ENCODE measurements around the gene PIGH. TPM values are rescaled to one million over a fixed set of nuclear protein-coding genes. Genes with fewer than 3 reads are reported as not detected.

The PIGH gene
- total RNA-seq, 1 donor from 2014 or later: 20.9 TPM

GRCh38 chr14:67577181-67577808 is 22.8 kb downstream of the PIGH start:
- Histone ChIP-seq H3K36me3 (no peaks in the 10 kb centered on the region), H3K4me1 (no peaks in the 10 kb centered on the region), H3K27ac (no peak overlapping the region), H3K9me3 (no peaks in the 10 kb centered on the region), H3K27me3 (no peaks in the 10 kb centered on the region), H3K4me3 (no peak overlapping the region)
- TF ChIP-seq CTCF (IDR thresholded peaks at IDR 0.05): no peak
- DNase-seq (ENCODE audit: low spot score in 2 of 2): no peak
- intact Hi-C loops (cut with DNase I): no loop called here

GRCh38 chr14:67576216-67576955 is 23.7 kb downstream of the PIGH start:
- DNase-seq (ENCODE audit: low spot score in 2 of 2): no peak
- TF ChIP-seq CTCF (IDR thresholded peaks at IDR 0.05): no peak
- intact Hi-C loops (cut with DNase I): no loop called here

GRCh38 chr14:67575684-67576083 is 24.4 kb downstream of the PIGH start:
- intact Hi-C loops (cut with DNase I): no loop called here
- no peak for TF ChIP-seq CTCF (IDR thresholded peaks at IDR 0.05)
- Histone ChIP-seq H3K27ac (no peak overlapping the region), H3K27me3 (no peaks in the 10 kb centered on the region), H3K4me3 (no peak overlapping the region), H3K36me3 (no peaks in the 10 kb centered on the region), H3K9me3 (no peaks in the 10 kb centered on the region), H3K4me1 (no peaks in the 10 kb centered on the region)
- DNase-seq (ENCODE audit: low spot score in 2 of 2): no peak

More at GRCh38 chr14:67576216-67576955, 23.7 kb downstream of the PIGH start:
- H3K9me3 ChIP-seq: no peaks in the 10 kb centered on the region
- no peaks in the 10 kb centered on the region for H3K4me1 ChIP-seq
- no peaks in the 10 kb centered on the region for H3K36me3 ChIP-seq
- no peaks in the 10 kb centered on the region for H3K27me3 ChIP-seq
- H3K27ac ChIP-seq: no peak overlapping the region
- no peak overlapping the region for H3K4me3 ChIP-seq

GRCh38 chr14:67574806-67575205 is 25.3 kb downstream of the PIGH start:
- TF ChIP-seq CTCF (IDR thresholded peaks at IDR 0.05): no peak
- no peak for DNase-seq (ENCODE audit: low spot score in 2 of 2)
- no peak overlapping the region for H3K4me3 ChIP-seq
- no peaks in the 10 kb centered on the region for H3K9me3 ChIP-seq
- intact Hi-C loops (cut with DNase I): no loop called here
- no peaks in the 10 kb centered on the region for H3K36me3 ChIP-seq
- H3K27me3 ChIP-seq: no peaks in the 10 kb centered on the region
- H3K27ac ChIP-seq: no peak overlapping the region
- H3K4me1 ChIP-seq: no peaks in the 10 kb centered on the region

DNA sequence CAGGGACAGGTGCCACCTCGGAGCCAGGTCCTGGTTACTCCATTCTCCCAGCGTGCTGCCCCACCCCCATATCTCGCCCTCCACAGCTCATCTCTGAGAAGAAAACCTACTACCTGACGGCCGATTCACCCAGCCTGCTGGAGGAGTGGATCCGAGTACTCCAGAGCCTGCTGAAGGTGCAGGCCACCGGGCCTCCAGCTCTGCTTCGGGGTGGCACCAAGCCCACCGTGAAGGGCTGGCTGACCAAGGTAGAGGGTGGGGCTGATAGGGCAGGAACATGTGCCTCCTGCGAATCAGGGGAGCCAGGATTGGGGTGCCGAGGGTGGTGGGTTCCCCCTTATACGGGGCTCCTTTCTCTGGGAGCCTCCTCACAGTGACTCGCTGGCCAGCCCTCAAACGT is 25.9 kb downstream of the PIGH start:
- H3K4me3 ChIP-seq: no peak overlapping the region
- H3K4me1 ChIP-seq: no peaks in the 10 kb centered on the region
- intact Hi-C loops (cut with DNase I): no loop called here
- no peak overlapping the region for H3K27ac ChIP-seq
- no peak for DNase-seq (ENCODE audit: low spot score in 2 of 2)
- H3K27me3 ChIP-seq: no peaks in the 10 kb centered on the region
- H3K36me3 ChIP-seq: no peaks in the 10 kb centered on the region
- no peak for TF ChIP-seq CTCF (IDR thresholded peaks at IDR 0.05)
- H3K9me3 ChIP-seq: no peaks in the 10 kb centered on the region

Measured in ascending aorta (tissue), 2 donors.